Jurkat, Clone E6-1 (cell line): ENCODE data around the gene PLP2. TPM values are rescaled to one million over a fixed set of nuclear protein-coding genes. Genes with fewer than 3 reads are reported as not detected.
"Not testable (repeated sequence)": the region's sequence is repeated elsewhere in the genome, so short reads cannot be mapped to it uniquely, and the experiment has no call there.

ENCODE experiments used
- DNase-seq: peaks from one replicate; pipeline ENCODE4 v3.0.0-alpha.2; 2011; ENCODE audit warnings: low read depth, low spot score
- H3K4me3 ChIP-seq: 2 replicates; pipeline ENCODE4 v1.5.1; 2011; ENCODE audit warnings: mild to moderate bottlenecking, low read length, control low read depth, moderate library complexity
- polyA plus RNA-seq: library from polyadenylated mRNA; unstranded; fragments of >200 nt; gene quantifications from one replicate; pipeline ENCODE4 v1.2.1, GENCODE V29; 2012; ENCODE audit warnings: missing spikeins; ENCODE audit not compliant: insufficient read length, insufficient read depth

The PLP2 gene, protein sequence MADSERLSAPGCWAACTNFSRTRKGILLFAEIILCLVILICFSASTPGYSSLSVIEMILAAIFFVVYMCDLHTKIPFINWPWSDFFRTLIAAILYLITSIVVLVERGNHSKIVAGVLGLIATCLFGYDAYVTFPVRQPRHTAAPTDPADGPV
- polyA plus RNA-seq = 83.7 TPM

GRCh38 chrX:49171752-49172279 is at the start of gene PLP2:
Gene PLP2 (plus strand): TSS chrX:49171898. CDS start chrX:49172001, 103 bp downstream.
- DNase-seq = no peak
- H3K4me3 ChIP-seq = peak within 1 kb of the TSS; percentile 65

DNA sequence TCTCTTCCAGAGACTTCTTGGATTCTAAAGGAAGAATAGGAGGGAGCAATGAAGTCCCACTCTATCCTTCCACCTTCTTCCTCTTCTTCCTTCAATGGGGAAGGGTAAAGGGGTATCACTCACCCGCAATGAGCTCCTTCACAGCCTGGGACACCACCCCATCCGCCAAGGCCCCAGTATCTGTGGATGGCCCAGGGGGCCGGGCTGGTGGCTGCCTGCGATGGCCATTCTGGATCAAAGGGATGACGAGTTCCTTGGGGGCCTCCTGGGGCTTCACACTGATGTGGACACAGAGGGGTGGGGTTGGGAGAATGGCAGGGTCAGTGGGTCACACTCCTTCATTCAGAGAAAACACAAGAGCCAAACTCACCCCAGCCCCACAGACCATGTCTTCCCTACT is 49.2 kb upstream of the PLP2 start:
- H3K4me3 ChIP-seq = peak overlapping the region; percentile 85
- no peak for DNase-seq

GRCh38 chrX:49127742-49128258 is 43.9 kb upstream of the PLP2 start:
- H3K4me3 ChIP-seq, DNase-seq: not testable (repeated sequence)

GRCh38 chrX:49129427-49129826 is 42.3 kb upstream of the PLP2 start:
- no peak for DNase-seq
- H3K4me3 ChIP-seq = no peak overlapping the region

DNA sequence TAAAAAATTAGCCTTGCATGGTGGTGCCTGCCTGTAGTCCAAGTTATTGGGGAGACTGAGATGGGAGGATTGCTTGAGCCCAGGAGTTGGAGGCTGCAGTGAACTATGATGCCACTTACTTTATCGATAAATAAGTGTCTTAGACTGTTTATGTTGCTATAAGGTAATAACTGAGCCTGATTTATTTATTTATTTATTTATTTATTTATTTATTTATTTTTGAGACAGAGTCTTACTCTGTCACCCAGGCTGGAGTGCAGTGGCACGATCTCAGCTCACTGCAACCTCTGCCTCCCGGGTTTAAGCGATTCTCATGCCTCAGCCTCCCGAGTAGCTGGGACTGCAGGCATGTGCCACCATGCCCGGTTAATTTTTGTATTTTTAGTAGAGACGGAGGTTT is 39.4 kb upstream of the PLP2 start:
- DNase-seq, H3K4me3 ChIP-seq: not testable (repeated sequence)

- no peak overlapping the region for H3K4me3 ChIP-seq
- no peak for DNase-seq
These were observed 37.9 kb upstream of the PLP2 start for GRCh38 chrX:49133759-49134158.

- DNase-seq = no peak
- H3K4me3 ChIP-seq = no peak overlapping the region
These were observed 34.2 kb upstream of the PLP2 start for GRCh38 chrX:49137492-49137891.

DNA sequence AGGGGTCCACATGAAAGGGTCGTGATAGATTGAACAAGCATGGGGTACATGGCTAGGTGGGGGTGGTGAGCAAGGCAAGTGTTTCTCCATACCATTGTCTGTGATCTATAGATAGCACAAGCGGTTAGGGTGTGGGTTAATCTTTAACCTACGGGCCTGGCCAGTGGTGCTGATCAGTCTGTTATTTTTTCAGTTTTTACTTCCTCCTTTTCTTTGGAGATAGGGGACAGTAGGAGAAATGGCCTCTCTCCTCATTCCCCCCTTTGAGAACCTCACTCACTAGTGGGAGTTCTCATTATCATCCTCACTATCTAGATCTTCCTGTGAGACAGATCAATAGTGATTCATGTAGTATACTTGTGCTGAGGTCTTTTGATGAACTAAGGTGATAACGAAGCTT is 32.0 kb upstream of the PLP2 start:
- no peak for DNase-seq

DNA sequence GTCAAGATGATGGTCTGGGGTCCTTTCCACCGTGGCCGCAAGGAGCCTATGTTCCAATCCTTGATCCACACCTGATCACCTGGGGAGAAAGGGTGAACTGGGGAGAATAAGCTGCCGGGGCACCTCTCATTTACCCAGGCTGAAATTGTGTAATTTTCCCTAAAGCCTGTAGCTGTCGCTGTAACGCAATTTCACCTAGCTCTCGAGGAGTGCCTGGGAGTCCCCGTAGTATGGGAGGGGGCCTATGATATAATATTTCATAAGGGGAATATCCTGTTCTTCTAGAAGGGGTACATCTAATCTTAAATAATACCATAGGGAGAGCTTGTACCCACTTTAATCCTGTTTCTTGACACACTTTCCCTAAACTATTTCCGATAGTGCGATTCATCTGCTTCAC is 29.4 kb upstream of the PLP2 start:
- H3K4me3 ChIP-seq, DNase-seq: not testable (repeated sequence)

More for the DNA sequence above, 32.0 kb upstream of the PLP2 start:
- no peak overlapping the region for H3K4me3 ChIP-seq

- not testable (repeated sequence) for DNase-seq, H3K4me3 ChIP-seq
These were observed 28.5 kb upstream of the PLP2 start for GRCh38 chrX:49143154-49143553.

GRCh38 chrX:49147282-49147681 is 24.4 kb upstream of the PLP2 start:
- H3K4me3 ChIP-seq = no peak overlapping the region
- DNase-seq = no peak

DNA sequence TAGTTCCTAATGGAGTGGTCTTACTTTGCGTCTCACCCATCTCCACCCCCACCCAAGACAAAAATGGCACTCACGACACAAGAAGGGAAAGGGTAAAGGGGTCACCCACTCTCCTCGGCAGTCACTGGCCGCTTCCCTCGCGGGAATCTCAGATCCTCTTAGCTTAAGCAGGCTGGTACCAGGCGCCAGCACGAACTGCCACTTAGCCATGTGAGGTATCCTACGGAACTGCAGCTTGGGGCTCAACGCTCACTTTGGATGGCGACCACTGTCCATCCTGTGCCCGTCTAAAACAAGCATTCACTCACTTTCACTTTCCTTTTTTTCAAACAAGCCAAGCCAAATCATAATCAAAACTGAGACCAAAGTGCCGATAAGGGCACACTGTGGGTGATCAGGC is 23.8 kb upstream of the PLP2 start:
- no peak overlapping the region for H3K4me3 ChIP-seq
- DNase-seq = no peak

DNA sequence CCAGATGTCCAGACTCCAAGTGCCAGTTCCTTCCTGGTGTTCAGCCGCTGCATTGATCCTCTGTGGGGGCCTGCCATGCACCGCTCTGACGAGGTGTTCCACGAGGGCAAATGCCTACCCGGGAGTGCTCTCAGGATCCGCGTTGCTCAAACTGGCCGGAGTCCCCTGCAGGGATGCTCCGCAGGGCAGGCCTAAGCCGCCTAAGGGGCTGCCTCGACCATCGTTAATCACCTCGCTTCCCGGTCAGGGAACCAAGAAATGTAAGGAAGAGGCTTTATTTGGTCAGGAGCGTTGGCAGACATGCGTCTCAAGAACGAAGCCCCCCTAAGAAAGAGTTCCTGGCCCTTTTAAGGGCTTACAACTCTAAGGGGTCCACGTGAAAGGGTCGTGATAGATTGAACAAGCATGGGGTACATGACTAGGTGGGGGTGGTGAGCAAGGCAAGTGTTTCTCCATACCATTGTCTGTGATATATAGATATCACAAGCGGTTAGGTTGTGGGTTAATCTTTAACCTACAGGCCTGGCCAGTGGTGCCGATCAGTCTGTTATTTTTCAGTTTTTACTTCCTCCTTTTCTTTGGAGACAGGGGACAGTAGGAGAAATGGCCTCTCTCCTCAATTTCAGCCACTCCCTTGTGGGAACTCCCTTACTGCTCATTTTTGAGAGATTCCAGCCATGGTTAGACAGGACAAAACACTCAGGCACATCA is 23.2 kb upstream of the PLP2 start:
- not testable (repeated sequence) for DNase-seq, H3K4me3 ChIP-seq

DNA sequence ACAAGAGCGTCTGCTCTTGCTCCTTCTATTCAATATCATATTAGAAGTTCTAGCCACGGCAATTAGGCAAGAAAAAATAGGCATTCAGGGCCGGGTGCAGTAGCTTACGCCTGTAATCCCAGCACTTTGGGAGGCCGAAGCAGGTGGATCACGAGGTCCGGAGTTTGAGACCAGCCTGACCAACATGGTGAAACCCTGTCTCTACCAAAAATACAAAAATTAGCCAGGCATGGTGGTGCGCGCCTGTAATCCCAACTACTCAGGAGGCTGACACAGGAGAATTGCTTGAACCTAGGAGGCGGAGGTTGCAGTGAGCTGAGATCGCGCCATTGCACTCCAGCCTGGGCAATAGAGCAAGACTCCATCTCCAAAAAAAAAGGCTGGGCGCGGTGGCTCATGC is 22.4 kb upstream of the PLP2 start:
- DNase-seq, H3K4me3 ChIP-seq: not testable (repeated sequence)

GRCh38 chrX:49153467-49153866 is 18.2 kb upstream of the PLP2 start:
- H3K4me3 ChIP-seq = no peak overlapping the region
- no peak for DNase-seq

GRCh38 chrX:49155243-49155899 is 16.3 kb upstream of the PLP2 start:
- peak; percentile 79 for DNase-seq
- peak overlapping the region; percentile 63 for H3K4me3 ChIP-seq

DNA sequence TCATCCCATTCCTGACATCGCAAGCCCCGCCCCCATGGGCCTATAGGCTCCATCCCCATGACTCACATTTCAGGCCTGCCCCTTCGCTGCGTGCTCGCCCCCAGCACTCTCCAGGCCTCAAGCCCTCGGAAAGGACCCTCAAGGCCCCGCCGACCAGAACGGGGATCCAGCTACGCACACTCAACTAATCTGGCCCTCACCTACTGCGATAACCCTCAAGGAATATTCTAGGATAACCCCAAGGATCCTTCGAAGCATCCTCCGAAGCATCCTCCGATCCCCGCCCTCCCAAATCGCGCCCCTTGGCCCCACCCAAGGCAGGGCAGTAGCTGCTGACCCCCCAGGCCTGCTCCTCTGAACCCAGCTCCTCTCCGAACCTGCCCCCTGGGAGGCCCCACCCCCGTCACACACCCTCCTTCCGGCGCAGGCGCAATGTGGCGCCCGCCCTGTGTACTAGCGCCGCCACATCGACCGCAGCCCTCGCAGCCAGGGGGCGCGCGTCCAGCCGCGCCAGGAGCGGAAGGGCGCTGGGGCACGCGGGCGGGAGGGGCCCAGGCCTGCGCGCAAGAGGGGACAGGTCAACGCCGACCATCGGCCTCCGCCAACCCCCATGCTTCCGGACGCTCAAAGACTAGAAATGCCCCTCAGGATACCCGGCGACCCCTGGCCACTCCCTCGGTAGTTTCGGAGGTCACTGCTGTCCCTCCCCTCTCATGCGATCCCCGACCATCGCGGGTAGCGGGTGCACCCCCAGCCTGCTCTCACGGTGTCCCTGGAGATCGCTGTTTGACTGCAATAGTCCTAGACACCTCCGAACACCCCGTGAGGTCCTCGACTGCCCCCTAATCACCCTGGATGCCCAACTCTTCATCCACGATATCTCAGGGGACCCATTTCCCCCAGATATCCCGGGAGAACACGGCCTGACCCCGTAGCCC is 15.5 kb upstream of the PLP2 start:
- peak; percentile 67 for DNase-seq
- peak overlapping the region; percentile 63 for H3K4me3 ChIP-seq

- no peak for DNase-seq
- no peak overlapping the region for H3K4me3 ChIP-seq
These were observed 14.5 kb upstream of the PLP2 start for GRCh38 chrX:49157194-49157593.

DNA sequence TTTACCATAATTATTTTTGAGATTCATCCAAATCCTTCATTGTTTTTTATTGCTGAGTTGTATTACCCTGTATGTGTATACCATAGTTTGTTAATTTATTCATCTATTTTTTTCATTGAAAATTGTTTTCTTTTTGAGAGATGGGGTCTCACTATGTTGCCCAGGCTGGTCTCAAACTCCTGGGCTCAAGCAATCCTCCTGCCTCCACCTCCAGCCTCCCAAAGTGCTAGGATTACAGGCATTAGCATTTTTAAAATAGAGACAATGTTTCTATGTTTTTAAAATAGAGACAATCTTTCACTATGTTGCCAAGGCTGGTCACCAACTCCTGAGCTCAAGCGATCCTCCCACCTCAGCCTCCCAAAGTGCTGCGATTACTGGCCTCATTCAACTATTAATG is 10.8 kb upstream of the PLP2 start:
- no peak overlapping the region for H3K4me3 ChIP-seq
- DNase-seq = no peak
